PC-3 (cell line): ENCODE measurements around the gene DAP3. TPM values are rescaled to one million over a fixed set of nuclear protein-coding genes. Genes with fewer than 3 reads are reported as not detected.

Experiments
- ATAC-seq: fragments of 200-7000 bp; cut with Tn5 transposase; 2 replicates; pipeline ENCODE4 v1.9.1; 2020; ENCODE audit warnings: mild to moderate bottlenecking, moderate library complexity
- BruUV-seq: library from RNA; stranded (reverse); fragments of 400-500 nt; replicated peaks from 2 replicates; lab custom pipeline; 2021; lab: Mats Ljungman, UMichigan
- CTCF ChIA-PET: fragments of 300-600 bp; sonication (Branson Sonifier 250); formaldehyde crosslinking; loops from one replicate; lab custom pipeline; 2022; ENCODE audit warnings: antibody characterized with exemption; lab: Charles Lee
- POLR2A ChIA-PET: fragments of 300-600 bp; sonication (Branson Sonifier 250); formaldehyde crosslinking; loops from one replicate; lab custom pipeline; 2022; ENCODE audit warnings: antibody characterized with exemption; ENCODE audit not compliant: unreplicated experiment; lab: Charles Lee
- DNase-seq: peaks from one replicate; pipeline ENCODE4 v3.0.0-alpha.2; 2015
- H2AFZ ChIP-seq: fragments of 300-600 bp; sonication (generic); 2 replicates; pipeline ENCODE4 v1.6.0; 2016; ENCODE audit warnings: antibody characterized with exemption, low read length
- H3F3A ChIP-seq: fragments of 300-600 bp; sonication (generic); one replicate; pipeline ENCODE4 v1.6.0; 2017; ENCODE audit warnings: antibody characterized with exemption, low read length, control low read depth, mild to moderate bottlenecking; ENCODE audit not compliant: unreplicated experiment
- H3K27ac ChIP-seq: fragments of 300-600 bp; sonication (generic); 2 replicates; pipeline ENCODE4 v1.5.1; 2016; ENCODE audit warnings: mild to moderate bottlenecking, low read length
- H3K27me3 ChIP-seq: fragments of 300-600 bp; sonication (generic); 2 replicates; pipeline ENCODE4 v1.6.1; 2016; ENCODE audit warnings: low read length, mixed read lengths
- H3K36me3 ChIP-seq: fragments of 300-600 bp; sonication (generic); 2 replicates; pipeline ENCODE4 v1.6.1; 2016; ENCODE audit warnings: low read depth, mixed run types, low read length, mixed read lengths
- H3K4me1 ChIP-seq: fragments of 300-600 bp; sonication (generic); 2 replicates; pipeline ENCODE4 v1.5.1; 2016; ENCODE audit warnings: low read length; ENCODE audit not compliant: insufficient read depth
- H3K4me2 ChIP-seq: fragments of 300-600 bp; sonication (generic); 2 replicates; pipeline ENCODE4 v1.6.0; 2016; ENCODE audit warnings: low read length
- H3K4me3 ChIP-seq: fragments of 300-600 bp; sonication (generic); 2 replicates; pipeline ENCODE4 v1.5.1; 2016; ENCODE audit warnings: mild to moderate bottlenecking, low read length, mixed read lengths
- H3K79me2 ChIP-seq: fragments of 300-600 bp; sonication (generic); 2 replicates; pipeline ENCODE4 v1.6.1; 2017; ENCODE audit warnings: low read length, mixed read lengths
- H3K9ac ChIP-seq: fragments of 300-600 bp; sonication (generic); 2 replicates; pipeline ENCODE4 v1.6.0; 2016; ENCODE audit warnings: mild to moderate bottlenecking, low read length
- H3K9me2 ChIP-seq: fragments of 300-600 bp; sonication (generic); replicated peaks from 2 replicates; pipeline ENCODE4 v1.6.1; 2016; ENCODE audit warnings: mixed run types, low read length, mixed read lengths
- H3K9me3 ChIP-seq: fragments of 300-600 bp; sonication (generic); 2 replicates; pipeline ENCODE4 v1.6.1; 2016; ENCODE audit warnings: low read length, mixed read lengths
- H4K20me1 ChIP-seq: fragments of 300-600 bp; sonication (generic); 2 replicates; pipeline ENCODE4 v1.6.1; 2016; ENCODE audit warnings: low read length, mixed read lengths
- CTCF ChIP-seq: fragments of 300-600 bp; sonication (generic); conservative IDR thresholded peaks from 2 replicates; pipeline ENCODE4 v1.5.1; 2017; ENCODE audit warnings: antibody characterized with exemption, low read depth, mild to moderate bottlenecking, low read length
- EZH2 ChIP-seq: fragments of 300-600 bp; sonication (generic); IDR thresholded peaks from one replicate; pipeline ENCODE4 v1.6.1; 2017; ENCODE audit warnings: antibody characterized with exemption, mild to moderate bottlenecking, low read length; ENCODE audit not compliant: unreplicated experiment
- EZH2phosphoT487 ChIP-seq: fragments of 300-600 bp; sonication (generic); IDR thresholded peaks from 2 replicates; pipeline ENCODE4 v1.6.1; 2018; ENCODE audit warnings: mild to moderate bottlenecking, antibody characterized with exemption, low read length, borderline replicate concordance
- intact Hi-C: fragments of 100-400 bp; cut with micrococcal nuclease; formaldehyde crosslinking; loops from 2 replicates; pipeline ENCODE4 v1.9.0; 2023
- total RNA-seq: library from RNA; depleted of rRNA; stranded (reverse); fragments of >200 nt; gene quantifications from 2 replicates; pipeline ENCODE4 v1.2.3, GENCODE V29; 2014

DAP3 gene
- total RNA-seq, 1 experiment from 2014 or later, result 144 TPM

- H3K27me3 ChIP-seq, result no peaks in the 10 kb centered on the region
- H3K4me1 ChIP-seq, result peaks cover 18% of the 10 kb centered on the region
- H3K9me3 ChIP-seq, result no peaks in the 10 kb centered on the region
- peak; percentile 48 for DNase-seq
- H3K4me3 ChIP-seq, result no peak overlapping the region
- intact Hi-C loops, result no loop called here
- no peak for ATAC-seq
- H2AFZ ChIP-seq, result no peak overlapping the region
- H3K4me2 ChIP-seq, result no peak overlapping the region
- no peak overlapping the region for H3K9ac ChIP-seq
- TF ChIP-seq EZH2phosphoT487 (no peak), EZH2 (no peak)
- no peaks in the 10 kb centered on the region for H3F3A ChIP-seq
- no peaks in the 10 kb centered on the region for H3K9me2 ChIP-seq
- ChIA-PET POLR2A (no interaction called here), CTCF (no interaction called here)
- no peak overlapping the region for H3K27ac ChIP-seq
- no TSS peak for BruUV-seq
- H3K79me2 ChIP-seq, result peaks cover 100% of the 10 kb centered on the region
- peaks cover 45% of the 10 kb centered on the region for H4K20me1 ChIP-seq
- peaks cover 57% of the 10 kb centered on the region for H3K36me3 ChIP-seq
Observed at GRCh38 chr1:155695072-155695471, 6.2 kb downstream of the DAP3 start.

- ATAC-seq, result no peak
- H2AFZ ChIP-seq, result no peak overlapping the region
- H3K27me3 ChIP-seq, result no peaks in the 10 kb centered on the region
- H3F3A ChIP-seq, result no peaks in the 10 kb centered on the region
- intact Hi-C loops, result no loop called here
- ChIA-PET POLR2A (no interaction called here), CTCF (no interaction called here)
- H3K9me2 ChIP-seq, result no peaks in the 10 kb centered on the region
- DNase-seq, result no peak
- no peak overlapping the region for H3K27ac ChIP-seq
- H3K79me2 ChIP-seq, result peaks cover 98% of the 10 kb centered on the region
- TF ChIP-seq CTCF (no peak), EZH2phosphoT487 (no peak), EZH2 (no peak)
- no peak overlapping the region for H3K4me2 ChIP-seq
- H3K36me3 ChIP-seq, result peaks cover 57% of the 10 kb centered on the region
- H3K9ac ChIP-seq, result no peak overlapping the region
- peaks cover 12% of the 10 kb centered on the region for H3K4me1 ChIP-seq
- no TSS peak for BruUV-seq
- H3K9me3 ChIP-seq, result no peaks in the 10 kb centered on the region
- no peak overlapping the region for H3K4me3 ChIP-seq
- peaks cover 40% of the 10 kb centered on the region for H4K20me1 ChIP-seq
Observed at GRCh38 chr1:155695608-155696007, 6.7 kb downstream of the DAP3 start.

GRCh38 chr1:155696524-155696923, 7.6 kb downstream of the DAP3 start:
- Histone ChIP-seq H4K20me1 (peaks cover 34% of the 10 kb centered on the region), H3K36me3 (peaks cover 51% of the 10 kb centered on the region), H3K4me3 (no peak overlapping the region), H3K79me2 (peaks cover 89% of the 10 kb centered on the region), H2AFZ (no peak overlapping the region), H3K4me1 (peaks cover 10% of the 10 kb centered on the region; the same call in 1 of the 2 replicates), H3K27me3 (no peaks in the 10 kb centered on the region), H3F3A (no peaks in the 10 kb centered on the region), H3K9me2 (no peaks in the 10 kb centered on the region), H3K9me3 (no peaks in the 10 kb centered on the region), H3K9ac (no peak overlapping the region), H3K4me2 (no peak overlapping the region), H3K27ac (no peak overlapping the region)
- no peak for TF ChIP-seq EZH2
- no peak for TF ChIP-seq EZH2phosphoT487
- no peak for TF ChIP-seq CTCF
- CTCF ChIA-PET, result no interaction called here
- ATAC-seq (no peak), DNase-seq (no peak)
- POLR2A ChIA-PET, result no interaction called here
- no TSS peak for BruUV-seq
- intact Hi-C loops, result no loop called here
